AG20443 (cell line): Measurements from ENCODE around the gene CRYBG2.
"Not testable (repeated sequence)": the region's sequence is repeated elsewhere in the genome, so short reads cannot be mapped to it uniquely, and the experiment has no call there.

Experiments used
- DNase-seq: peaks from one replicate; pipeline ENCODE4 v3.0.0; 2012; ENCODE audit warnings: low spot score, mixed read lengths

Gene CRYBG2

DNA sequence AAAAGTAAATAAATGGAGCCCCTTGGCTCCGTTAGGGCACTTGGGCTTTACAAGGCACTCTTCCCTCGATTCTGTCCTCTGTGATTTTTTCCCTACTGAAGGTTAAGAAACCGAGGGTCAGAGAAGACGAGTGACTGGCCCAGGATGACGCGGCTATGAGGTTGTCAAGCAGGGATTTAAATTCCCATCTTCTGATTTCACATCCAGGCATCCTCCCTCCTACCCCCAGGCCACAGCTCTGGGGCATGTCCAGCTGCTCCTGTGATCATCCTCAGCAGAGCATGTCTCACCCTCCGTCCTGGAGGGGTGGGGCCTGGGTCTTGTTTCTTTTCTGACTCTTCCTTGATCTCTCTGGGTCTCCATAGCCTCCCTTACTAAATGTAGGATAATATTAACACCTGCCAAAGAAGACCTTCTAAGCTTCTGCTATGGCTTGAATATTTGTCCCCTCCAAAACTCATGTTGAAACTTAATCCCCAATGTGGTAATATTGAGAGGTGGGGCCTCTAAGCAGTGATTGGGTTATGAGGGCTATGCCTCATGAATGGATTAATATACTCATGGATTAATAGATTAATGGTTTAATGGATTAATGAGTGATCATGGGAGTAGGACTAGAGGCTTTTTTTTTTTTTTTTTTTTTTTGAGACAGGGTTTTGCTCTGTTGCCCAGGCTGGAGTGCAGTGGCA is 4.6 kb downstream of the CRYBG2 start:
- peak; percentile 69 for DNase-seq

DNA sequence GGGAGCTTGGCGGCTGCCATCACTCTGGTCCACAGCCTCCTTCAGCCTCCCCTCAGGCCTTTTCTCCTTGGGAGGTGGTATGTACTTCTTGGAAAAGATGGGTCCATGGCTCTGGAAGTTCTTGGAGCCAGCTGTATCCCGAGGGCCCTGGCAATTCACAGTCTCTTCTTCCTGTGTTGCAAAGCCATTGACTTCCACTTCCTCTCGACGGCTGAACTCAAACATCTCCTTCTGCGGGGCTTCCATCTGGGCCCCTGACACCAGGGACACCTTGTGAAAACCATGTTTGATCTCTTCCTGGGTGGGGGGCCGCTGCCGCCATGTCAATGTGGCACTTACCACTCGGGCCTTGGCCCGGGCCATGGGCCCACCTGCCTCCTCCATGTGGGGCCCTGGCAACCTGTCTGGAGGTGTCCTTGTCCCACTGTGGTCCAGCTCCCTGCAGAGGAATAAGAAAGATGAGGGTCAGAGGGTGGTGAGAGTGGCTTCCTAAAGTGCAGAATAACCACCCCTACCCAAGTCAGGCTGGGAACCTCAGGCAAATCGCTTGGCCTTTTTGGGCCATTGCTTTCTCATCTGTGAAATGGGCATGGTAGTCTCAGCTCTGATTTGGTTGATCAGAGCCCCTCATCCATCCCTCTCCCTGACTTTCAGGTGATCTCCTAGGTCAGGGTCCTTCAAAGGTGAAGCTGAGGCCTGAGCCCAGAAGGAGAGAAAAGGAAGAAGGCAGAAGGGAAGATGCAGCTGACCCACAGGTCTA is 7.5 kb downstream of the CRYBG2 start:
- no peak for DNase-seq

DNA sequence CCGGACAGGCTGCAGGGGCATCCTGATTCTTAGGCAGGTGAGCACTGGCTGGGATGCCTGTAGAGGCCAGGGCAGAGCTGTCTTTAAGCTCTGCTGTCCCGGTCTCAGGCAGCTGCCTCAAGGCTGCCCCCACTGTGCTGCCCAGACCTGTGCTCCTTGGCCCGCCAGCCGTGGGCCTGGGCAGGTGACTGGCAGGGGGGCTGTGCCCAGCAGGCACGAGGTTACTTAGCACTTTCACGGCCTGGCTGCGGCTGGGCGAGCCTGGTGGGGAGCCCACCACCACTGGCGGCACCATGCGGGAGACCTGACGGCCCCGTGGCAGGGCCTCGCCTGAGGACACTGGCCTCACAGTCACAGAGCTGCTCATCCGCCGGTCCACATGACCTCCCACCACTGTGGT is 8.2 kb downstream of the CRYBG2 start:
- DNase-seq = no peak

DNA sequence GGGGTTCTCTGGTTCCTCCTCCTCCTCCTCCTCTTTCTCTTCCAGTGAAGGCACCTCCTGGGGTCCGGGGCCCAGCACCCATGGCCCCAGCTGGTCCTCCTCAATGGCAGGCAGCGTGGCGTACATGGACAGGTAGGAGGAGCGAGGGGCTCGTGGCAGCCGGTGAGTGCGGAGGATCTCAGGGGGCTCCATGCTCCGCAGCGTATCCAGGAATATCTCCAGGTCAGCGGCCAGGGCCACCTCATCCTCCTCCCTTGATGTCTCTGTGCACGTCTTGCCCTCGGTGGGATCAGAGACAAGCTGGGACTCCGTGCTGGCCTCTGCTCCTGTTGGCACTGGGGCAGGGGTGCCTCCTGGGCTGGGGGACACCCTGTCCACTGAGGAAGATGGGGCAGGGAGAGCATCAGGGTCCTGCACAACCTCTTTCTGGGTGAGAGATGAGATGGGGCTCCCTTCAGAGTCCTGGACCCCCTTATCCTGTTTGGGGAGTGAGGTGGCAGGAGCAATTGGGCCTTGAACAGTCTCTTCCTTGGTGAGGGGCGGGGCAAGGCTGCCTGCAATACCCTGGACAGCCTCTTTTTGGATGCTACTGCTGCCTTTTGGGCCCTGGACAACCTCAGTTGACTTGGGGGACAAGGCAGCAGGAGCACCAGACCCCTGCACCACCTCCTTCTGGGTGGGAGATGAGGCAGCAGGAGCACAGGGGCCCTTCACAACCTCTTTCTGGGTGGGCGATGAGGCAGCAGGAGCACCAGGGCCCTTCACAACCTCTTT is 9.6 kb downstream of the CRYBG2 start:
- DNase-seq = no peak

DNA sequence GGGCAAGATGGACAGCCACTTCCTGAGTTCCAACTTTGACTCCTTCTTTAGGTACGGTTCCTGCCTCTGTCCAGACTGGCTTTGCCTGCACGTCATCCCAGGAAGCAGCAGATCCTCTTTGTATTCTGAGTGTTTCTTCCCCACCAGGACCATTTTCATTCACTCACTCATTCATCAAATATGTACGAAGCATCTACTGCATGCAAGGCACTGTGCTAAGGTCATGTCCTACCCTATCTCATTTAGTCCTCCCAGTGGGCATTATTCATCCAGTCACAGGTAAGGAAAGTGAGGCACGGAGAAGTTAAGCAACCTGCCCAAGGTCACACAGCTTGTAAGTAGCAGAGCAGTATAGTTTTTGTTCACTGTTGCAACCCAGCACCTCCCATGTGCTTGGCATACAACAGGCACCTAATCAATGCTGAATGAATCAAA is 13.9 kb downstream of the CRYBG2 start:
- DNase-seq = no peak

DNA sequence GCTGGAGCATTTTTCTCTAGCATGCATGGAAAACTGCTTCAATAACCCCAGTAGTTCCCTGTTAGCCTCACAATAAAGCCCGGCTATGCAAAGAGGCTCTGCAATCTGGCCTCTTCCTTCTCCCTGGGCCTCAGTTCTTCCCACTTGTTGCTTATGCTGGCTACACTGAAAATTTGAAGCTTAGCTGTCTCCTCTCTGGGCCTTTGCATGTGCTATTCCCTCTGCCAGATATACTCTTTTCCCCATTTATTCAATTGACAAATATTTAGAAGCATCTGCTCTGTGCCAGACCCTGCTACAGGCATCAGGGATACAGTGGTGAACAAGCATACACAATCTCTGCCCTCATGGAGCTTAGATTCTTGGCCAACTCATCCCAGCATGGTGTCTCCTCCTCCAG is 15.3 kb downstream of the CRYBG2 start:
- no peak for DNase-seq

DNA sequence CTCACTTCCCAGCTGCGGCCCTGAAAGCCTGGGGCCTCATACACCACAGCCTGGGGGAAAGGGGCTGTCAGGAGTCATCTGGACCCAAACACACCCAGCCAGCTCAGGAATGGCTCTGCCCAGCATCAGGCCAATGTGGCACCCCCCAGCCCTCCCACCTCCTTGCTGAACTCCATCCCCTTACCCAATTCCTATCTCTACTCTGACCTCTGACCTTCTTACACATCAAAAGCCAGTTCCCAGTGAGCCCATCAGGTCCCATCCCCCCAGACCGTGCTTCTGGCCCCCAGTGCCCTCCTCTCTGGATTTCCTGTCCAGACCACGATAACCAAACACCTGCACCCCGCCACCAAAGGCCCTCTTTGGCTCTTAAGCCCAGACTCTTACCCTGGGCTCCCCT is 16.3 kb downstream of the CRYBG2 start:
- no peak for DNase-seq

DNA sequence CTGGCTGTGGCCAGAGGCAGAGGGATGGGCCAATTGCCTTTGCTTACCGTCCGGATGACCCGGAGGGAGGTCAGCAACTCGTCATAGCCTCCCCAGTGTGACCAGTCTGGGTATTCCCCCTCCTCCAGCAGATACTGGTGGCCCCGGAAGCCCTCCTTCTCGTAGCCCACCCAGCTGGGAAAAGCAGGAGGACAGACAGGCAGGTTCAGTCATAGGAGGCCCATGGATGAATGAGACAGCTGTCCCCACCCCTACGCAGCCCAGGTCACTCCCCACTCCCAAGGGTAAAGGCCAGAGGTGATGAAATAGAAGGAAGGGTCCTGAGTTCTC is 16.8 kb downstream of the CRYBG2 start:
- no peak for DNase-seq

DNA sequence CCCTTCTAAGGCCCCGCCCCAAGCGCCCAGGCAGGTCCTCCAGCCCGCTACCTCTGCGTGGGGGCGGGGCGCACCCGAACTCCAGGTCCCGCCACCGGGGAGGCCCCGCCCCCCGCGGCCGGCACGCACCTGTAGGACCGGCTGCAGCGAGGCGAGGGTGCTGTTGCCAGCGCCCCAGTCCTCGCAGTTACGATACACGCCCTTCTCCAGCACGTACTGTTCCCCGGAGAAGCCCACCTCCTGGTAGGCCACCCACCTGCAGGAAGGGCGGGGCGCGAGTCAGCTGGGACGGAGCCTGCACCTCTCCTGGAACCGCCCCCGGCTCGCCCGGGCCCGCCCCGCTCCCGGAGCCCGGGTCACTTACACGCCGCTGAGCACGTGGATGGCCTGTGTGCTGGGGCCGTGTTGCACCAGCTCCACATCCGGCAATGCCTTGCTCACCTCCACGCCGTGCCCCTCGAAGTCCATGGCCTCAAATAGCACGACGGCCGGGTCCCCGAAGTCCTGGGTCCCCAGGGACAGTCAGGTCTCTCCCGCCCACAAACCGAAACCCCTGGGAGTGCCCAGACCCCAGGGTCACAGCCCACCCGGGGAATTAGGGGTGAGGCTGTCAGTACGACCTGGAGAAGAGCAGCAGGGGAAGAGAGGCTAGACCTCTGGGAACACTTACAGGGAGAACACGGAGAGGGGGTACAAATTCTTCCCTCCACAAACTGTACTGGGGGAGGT is 17.3 kb downstream of the CRYBG2 start:
- DNase-seq = peak; percentile 62

DNA sequence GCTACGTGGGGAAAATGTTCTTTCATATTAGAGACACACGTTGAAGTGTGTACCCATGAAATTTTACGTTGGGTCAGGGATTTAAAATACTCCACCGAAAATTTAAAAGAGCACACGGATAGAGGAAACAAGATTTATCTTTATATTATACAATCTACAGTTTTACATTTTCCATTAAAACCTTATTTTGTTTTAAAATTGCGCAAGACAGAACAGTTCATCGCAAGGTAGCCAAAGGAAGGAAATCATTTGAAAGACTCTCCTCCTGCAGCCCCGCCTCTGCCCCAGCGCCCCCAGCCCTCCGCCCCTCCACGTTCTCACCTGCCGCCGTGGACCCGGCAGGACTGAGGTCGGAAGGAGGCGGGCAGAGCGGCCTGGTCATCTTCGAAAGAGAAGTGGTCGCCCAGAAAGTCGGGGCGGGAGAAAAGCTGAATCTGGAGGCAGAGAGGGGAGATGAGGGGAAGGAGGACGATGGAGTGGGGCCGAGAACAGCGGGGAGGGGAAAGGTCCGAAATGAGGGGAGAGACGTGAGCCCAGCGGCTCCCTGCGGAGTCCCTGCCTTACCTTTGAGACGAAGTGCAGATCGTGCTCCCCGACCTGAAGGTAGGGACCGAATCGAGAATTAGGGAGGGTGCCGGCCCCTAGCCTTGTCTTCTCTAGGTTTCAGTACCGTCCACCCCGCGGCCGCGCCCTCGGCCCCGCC is 18.0 kb downstream of the CRYBG2 start:
- DNase-seq = peak; percentile 73

DNA sequence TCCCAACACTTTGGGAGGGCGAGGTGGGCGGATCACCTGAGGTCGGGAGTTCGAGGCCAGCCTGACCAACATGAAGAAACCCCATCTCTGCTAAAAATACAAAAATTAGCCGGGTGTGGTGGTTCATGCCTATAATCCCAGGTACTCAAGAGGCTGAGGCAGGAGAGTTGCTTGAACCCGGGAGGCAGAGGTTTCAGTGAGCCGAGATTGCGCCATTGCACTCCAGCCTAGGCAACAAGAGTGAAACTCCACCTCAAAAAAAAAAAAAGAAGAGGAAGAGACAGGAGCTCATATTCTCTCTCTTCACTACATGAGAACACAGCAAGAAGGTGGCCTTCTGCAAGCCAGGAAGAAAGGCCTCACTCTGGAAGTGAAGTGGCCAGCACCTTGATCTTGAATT is 20.6 kb downstream of the CRYBG2 start:
- not testable (repeated sequence) for DNase-seq

DNA sequence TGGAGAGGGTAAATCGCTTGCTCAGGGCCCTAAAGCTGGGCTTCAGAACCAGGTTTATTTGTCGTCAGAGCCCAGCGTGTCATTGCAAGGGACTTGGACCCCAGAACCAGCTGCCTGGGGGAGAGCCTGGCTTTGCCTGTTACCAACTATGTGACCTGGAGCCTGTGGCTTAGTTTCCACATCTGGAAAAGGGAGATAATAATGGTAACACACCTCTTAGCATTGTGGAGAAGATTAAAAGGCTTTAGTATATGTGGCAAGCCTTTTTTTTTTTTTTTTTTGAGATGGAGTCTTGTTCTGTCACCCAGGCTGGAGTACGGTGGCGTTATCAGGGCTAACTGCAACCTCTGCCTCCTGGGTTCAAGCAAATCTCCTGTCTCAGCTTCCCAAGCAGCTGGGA is 23.7 kb downstream of the CRYBG2 start:
- no peak for DNase-seq

DNA sequence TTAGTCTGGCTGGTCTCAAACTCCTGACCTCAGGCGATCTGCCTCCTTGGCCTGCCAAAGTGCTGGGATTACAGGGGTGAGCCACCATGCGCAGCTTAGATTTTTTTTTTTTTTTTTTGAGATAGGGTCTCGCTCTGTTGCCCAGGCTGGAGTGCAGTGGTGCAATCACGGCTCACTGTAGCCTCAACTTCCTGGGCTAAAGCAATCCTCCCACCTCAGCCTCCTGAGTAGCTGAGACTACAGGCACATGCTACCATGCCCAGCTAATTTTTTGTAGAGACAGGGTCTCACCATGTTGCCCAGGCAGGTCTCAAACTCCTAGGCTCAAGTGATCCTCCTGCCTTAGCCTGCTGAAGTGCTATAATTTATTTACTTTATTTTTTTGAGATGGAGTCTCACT is 24.6 kb downstream of the CRYBG2 start:
- DNase-seq = not testable (repeated sequence)

DNA sequence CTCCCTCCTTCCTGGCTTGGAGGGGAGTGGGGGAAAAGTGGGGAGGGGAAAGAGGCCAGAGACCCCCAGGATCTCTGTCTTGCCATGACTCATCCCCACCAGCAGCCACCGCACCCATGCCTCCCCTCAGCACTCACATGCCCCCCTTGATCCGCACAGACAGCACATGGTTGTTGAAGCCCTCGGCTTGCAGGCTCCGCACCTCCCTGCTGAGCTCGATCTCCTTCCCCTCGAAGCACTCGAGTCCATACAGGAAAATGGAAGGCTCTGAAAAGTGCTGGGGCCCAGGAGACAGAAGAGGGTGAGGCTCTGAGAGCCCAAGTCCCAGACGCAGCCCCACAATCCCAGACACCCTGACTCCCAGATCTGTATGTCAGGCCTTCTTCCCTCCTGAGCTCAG is 25.3 kb downstream of the CRYBG2 start:
- no peak for DNase-seq

DNA sequence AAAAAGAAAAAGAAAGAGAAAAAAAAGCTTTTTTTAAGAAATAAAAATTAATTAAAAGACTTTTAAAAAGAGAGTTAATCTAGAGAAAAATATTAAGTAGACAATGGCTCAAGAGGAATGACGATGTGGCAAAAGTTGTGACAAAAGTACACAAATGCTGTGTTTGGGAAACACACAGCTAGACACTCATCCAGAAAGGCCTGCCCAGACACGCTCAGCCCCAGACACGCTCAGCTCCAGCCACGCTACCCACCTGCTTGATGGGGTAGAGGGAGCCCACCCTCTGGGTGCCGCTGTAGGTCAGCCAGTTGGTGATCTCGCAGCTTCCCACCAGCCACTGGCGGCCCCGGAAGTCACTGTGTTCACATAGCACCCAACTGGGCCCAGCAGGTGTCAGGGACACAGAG is 26.0 kb downstream of the CRYBG2 start:
- DNase-seq = no peak

DNA sequence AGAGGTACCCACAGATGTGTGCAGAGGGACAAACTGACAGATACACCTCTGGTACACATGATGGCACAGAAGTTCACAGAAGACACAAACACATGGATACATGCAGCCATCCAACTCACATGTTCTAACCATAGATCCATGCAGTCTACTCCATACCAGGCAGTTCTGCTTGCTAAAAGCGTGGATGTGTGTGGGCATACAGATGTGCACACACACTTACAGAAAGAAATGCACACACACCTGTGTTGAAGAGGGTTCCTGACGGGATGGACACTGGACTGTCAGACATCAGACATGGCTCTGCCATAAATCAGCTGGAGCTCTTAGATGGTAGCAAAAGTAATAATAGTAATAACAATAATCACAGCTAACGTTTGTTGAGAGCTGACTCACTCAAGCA is 29.4 kb downstream of the CRYBG2 start:
- DNase-seq = no peak

DNA sequence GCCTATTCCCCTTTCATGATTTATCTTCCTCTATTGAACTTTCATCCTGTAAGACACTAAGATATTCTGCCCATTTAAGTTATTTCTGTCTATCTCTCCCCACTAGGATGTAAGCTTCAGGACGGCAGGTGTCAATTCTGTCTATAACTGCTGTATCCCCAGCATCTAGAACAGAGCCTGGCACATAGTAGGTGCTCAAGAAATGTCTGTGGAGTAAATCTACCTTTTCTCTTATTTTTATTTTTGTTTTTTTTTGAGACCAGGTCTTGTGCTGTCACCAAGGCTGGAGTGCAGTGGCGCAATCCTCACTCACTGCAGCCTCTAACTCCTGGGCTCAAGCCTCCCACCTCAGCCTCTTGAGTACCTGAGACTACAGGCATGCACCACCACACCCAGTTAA is 30.5 kb downstream of the CRYBG2 start:
- no peak for DNase-seq

DNA sequence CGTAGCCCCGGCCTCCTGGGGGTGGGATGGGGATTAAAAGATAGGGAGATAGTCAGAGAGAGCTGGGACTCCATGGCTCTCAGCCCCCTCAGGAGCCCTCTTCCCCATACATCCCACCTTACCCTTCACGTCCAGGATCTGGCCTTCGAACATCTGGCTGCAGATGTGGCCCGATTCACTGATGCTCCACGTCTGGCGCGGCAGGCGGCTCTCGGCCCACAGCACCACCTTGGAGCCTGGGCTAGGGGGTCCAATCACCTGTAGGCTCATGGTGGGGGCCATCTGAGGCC is 31.9 kb downstream of the CRYBG2 start:
- no peak for DNase-seq

DNA sequence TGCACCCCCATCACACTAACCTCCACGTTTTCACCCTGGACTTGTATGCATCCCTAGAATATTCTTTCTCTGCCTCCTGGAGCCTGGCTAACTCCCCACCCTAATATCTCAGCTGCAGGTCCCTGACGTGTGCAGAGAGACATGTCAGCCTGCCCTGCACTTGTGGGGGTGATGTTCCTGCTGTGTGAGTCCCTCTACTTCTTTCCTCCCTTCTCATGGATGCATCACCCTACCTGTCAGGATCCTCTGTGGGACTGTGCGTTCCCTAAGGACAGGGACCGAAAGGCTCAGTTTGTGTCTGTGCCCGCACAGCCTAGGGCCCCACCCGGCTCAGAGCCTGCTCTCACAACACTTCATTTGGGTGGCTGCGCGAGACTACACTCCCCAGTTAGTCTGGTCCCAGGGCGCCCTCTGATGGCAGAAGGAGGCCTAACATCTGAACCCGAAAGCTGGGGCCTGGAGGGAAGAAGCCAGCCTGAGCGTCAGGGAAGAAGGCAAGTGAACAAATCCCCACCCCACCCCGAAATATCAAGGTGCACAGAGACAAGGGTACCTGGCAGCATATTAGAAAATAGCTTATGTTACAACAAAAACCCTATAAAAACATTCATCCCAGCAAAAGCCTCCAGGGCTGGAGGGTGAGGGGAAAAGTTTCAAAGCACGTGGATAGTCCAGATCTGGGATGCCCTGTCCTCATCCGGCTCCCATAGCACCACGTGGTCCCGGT is 32.5 kb downstream of the CRYBG2 start:
- DNase-seq = peak; percentile 94

DNA sequence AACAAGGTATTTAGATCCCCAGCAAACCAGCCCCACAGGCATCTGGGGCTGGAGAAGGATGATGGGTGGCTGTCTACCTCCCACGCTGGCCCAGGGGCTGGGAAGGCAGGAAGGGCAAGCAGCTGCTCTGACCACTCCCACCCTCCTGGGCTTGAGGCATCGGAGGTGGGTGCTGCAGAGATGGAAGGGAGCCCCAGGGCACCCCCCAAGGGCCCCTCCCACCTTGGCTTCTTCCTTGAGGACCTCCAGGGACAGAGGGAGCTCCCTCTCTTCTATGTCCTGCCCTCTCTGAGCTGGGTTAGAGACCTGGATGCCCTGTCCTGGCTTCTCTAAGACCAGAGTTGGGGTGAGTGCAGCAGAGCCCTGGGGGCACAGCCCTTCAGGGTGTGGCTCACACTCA is 33.0 kb downstream of the CRYBG2 start:
- no peak for DNase-seq

DNA sequence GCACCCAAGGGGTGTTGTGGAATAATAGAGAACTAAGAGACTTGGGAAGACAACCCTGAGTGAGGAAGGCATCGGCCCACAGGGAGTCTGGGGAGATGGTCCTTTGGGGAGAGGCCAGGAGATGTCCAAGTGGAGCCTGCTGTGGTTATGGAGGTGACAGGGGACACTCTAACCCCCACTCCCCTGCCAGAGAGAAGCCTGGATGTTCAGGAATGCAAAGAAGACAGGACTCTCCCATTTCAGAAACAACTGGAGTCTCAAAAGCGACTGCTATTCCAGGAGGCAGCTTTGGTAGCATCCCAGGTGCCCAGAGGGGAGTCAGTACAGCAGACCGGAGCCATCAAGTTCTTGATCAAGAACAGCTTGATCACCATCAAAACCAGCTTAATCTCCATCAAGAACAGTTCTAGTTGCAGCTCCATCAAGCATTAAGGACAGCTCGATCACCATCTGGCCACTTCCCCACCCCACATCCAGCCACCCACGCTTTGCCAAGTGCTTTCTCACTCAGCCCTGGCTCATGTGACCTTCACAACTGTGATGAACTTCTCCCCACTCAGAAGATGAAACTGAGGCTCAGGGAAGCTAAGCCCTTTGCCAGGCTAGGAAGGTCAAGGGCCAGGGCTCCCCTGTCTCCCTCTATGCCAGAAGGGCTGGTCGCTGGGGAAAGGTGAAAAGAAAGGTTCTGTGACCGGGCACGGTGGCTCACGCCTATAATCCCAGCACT is 35.4 kb downstream of the CRYBG2 start:
- DNase-seq = no peak
